Upper lobe of left lung (tissue), 6 donors: ENCODE data around the gene PCDHGA4. TPM values are rescaled to one million over a fixed set of nuclear protein-coding genes. Genes with fewer than 3 reads are reported as not detected.
"Not testable (repeated sequence)": the region's sequence is repeated elsewhere in the genome, so short reads cannot be mapped to it uniquely, and the experiment has no call there.

Experiments used
- ATAC-seq, 2 donors: fragments of 200-7000 bp; cut with Tn5 transposase; one replicate each; pipeline ENCODE4 v1.9.1; 2022; ENCODE audit warnings: mild to moderate bottlenecking in 2 of 2, moderate library complexity in 2 of 2; ENCODE audit not compliant: low FRiP score in 2 of 2
- DNase-seq, 2 donors: peaks; one replicate each; pipeline ENCODE4 v3.0.0-alpha.2; 2019 to 2020
- H3K27ac ChIP-seq, 4 donors: fragments of 200-600 bp; sonication (generic); one replicate each; pipeline ENCODE4 v1.5.1; 2016 to 2019
- H3K27me3 ChIP-seq, 4 donors: fragments of 200-600 bp; sonication (generic); one replicate each; pipeline ENCODE4 v1.5.1; 2017 to 2019
- H3K36me3 ChIP-seq, 4 donors: fragments of 200-600 bp; sonication (generic); one replicate each; pipeline ENCODE4 v1.5.1; 2016 to 2019
- H3K4me1 ChIP-seq, 4 donors: fragments of 200-600 bp; sonication (generic); one replicate each; pipeline ENCODE4 v1.5.1; 2018 to 2019
- H3K4me3 ChIP-seq, 4 donors: fragments of 200-600 bp; sonication (generic); one replicate each; pipeline ENCODE4 v1.5.1; 2017 to 2019; ENCODE audit warnings: mild to moderate bottlenecking in 2 of 4, moderate library complexity in 1 of 4
- H3K9me3 ChIP-seq, 4 donors: fragments of 200-600 bp; sonication (generic); one replicate each; pipeline ENCODE4 v1.5.1; 2018 to 2019
- EP300 ChIP-seq, 4 donors: sonication (generic); formaldehyde crosslinking; IDR thresholded peaks; one replicate each; pipeline ENCODE4 v1.5.1; 2017; ENCODE audit warnings: antibody characterized with exemption in 4 of 4, control low read depth in 2 of 4
- POLR2A ChIP-seq, 4 donors: fragments of 450-650 bp; IDR thresholded peaks; one replicate each; pipeline ENCODE4 v1.5.1; 2016 to 2017; ENCODE audit warnings: antibody characterized with exemption in 4 of 4, mild to moderate bottlenecking in 2 of 4
- POLR2AphosphoS5 ChIP-seq, 2 donors: sonication (generic); formaldehyde crosslinking; IDR thresholded peaks; one replicate each; pipeline ENCODE4 v1.5.1; 2017; ENCODE audit warnings: antibody characterized with exemption in 2 of 2
- WGBS, 2 donors: methylation state at CpG; one replicate each; pipeline ENCODE4 v1.1.5; 2017 to 2018; 5-methylcytosine and 5-hydroxymethylcytosine counted together
- total RNA-seq, 6 donors: library from RNA; depleted of rRNA in 4 of 6; stranded (reverse); fragments of >200 nt in 4 of 6; gene quantifications; one replicate each; pipeline versions ENCODE4 v1.1.0 to v1.2.1, GENCODE V29; 2016 to 2021
- TF ChIP-seq, protein P1 (sequence below), 6 experiments: fragments of 450-650 bp in 4 of 6; fragments of 200-600 bp in 2 of 6; sonication (generic) in 2 of 6; IDR thresholded peaks; one replicate each; pipeline ENCODE4 v1.5.1; 2016 to 2019; ENCODE audit warnings: antibody characterized with exemption in 6 of 6
- donor health status: DM: no; HTN: no; CAD: no; lungs with moderate emphysema.
- donor health status: DM: no; HTN: yes; CAD: no; lungs with severe emphysema.

The PCDHGA4 gene
- total RNA-seq, 6 donors from 2014 or later = 1.7 to 9.4 (median 2.8) TPM

DNA sequence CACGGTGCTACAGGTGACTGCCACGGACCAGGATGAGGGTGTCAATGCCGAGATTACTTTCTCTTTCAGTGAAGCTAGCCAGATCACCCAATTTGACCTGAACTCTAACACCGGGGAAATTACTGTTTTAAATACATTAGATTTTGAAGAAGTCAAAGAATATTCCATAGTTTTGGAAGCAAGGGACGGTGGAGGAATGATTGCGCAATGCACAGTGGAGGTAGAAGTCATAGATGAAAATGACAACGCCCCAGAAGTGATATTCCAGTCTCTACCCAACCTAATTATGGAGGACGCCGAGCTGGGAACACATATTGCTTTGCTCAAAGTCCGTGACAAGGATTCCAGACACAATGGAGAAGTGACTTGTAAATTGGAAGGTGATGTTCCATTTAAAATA is 33.8 kb downstream of the PCDHGA4 start:
- ATAC-seq (no peak), DNase-seq (no peak)
- Histone ChIP-seq H3K36me3 (no peaks in the 10 kb centered on the region), H3K4me3 (no peak overlapping the region), H3K9me3 (peaks cover 43 to 89% (median 78%) of the 10 kb centered on the region in 4 donors), H3K27me3 (no peaks in the 10 kb centered on the region), H3K4me1 (no peaks in the 10 kb centered on the region), H3K27ac (no peak overlapping the region)
- 44 to 50% methylated on average over 10 of the region's 10 CpGs for WGBS, 2 donors
- TF ChIP-seq POLR2AphosphoS5 (IDR thresholded peaks at IDR 0.05) (no peak), EP300 (IDR thresholded peaks at IDR 0.05) (no peak), POLR2A (IDR thresholded peaks at IDR 0.05) (no peak)
- TF ChIP-seq, protein P1, sequence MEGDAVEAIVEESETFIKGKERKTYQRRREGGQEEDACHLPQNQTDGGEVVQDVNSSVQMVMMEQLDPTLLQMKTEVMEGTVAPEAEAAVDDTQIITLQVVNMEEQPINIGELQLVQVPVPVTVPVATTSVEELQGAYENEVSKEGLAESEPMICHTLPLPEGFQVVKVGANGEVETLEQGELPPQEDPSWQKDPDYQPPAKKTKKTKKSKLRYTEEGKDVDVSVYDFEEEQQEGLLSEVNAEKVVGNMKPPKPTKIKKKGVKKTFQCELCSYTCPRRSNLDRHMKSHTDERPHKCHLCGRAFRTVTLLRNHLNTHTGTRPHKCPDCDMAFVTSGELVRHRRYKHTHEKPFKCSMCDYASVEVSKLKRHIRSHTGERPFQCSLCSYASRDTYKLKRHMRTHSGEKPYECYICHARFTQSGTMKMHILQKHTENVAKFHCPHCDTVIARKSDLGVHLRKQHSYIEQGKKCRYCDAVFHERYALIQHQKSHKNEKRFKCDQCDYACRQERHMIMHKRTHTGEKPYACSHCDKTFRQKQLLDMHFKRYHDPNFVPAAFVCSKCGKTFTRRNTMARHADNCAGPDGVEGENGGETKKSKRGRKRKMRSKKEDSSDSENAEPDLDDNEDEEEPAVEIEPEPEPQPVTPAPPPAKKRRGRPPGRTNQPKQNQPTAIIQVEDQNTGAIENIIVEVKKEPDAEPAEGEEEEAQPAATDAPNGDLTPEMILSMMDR (IDR thresholded peaks at IDR 0.05) = no peak

- ATAC-seq (peak in 1 of 2 donors; percentile 54), DNase-seq (no peak)
- 47% methylated on average over 24 to 69 of the region's 77 CpGs for WGBS, 2 donors
- no peak for TF ChIP-seq POLR2AphosphoS5 (IDR thresholded peaks at IDR 0.05)
- TF ChIP-seq EP300 (IDR thresholded peaks at IDR 0.05) = no peak
- no peak for TF ChIP-seq POLR2A (IDR thresholded peaks at IDR 0.05)
- TF ChIP-seq, protein P1 (IDR thresholded peaks at IDR 0.05) = no peak
- Histone ChIP-seq H3K4me3 (no peak overlapping the region), H3K27ac (no peak overlapping the region), H3K4me1 (no peaks in the 10 kb centered on the region), H3K36me3 (no peaks in the 10 kb centered on the region), H3K9me3 (peaks cover 43 to 89% (median 79%) of the 10 kb centered on the region in 4 donors), H3K27me3 (no peaks in the 10 kb centered on the region)
Measured at GRCh38 chr5:141389153-141390042, 34.6 kb downstream of the PCDHGA4 start.

GRCh38 chr5:141392429-141393198 is 37.8 kb downstream of the PCDHGA4 start, which contains the start of gene PCDHGA8:
TSS of gene PCDHGA8 (plus strand) at chr5:141392633. CDS start at chr5:141392814, 181 bp downstream.
- Histone ChIP-seq H3K4me3 (no peak within 1 kb of the TSS), H3K27ac (no peak within 1 kb of the TSS), H3K4me1 (no peaks in the 10 kb centered on the region), H3K36me3 (no peaks in the 10 kb centered on the region), H3K27me3 (no peaks in the 10 kb centered on the region), H3K9me3 (peaks cover 31 to 87% (median 77%) of the 10 kb centered on the region in 4 donors)
- TF ChIP-seq EP300 (IDR thresholded peaks at IDR 0.05) = no peak
- TF ChIP-seq, protein P1 (IDR thresholded peaks at IDR 0.05) = no peak
- no peak for TF ChIP-seq POLR2A (IDR thresholded peaks at IDR 0.05)
- no peak for TF ChIP-seq POLR2AphosphoS5 (IDR thresholded peaks at IDR 0.05)
- no peak for DNase-seq
- WGBS, 2 donors = 30 to 39% methylated on average over 27 to 37 of the region's 38 CpGs
- ATAC-seq = no peak

DNA sequence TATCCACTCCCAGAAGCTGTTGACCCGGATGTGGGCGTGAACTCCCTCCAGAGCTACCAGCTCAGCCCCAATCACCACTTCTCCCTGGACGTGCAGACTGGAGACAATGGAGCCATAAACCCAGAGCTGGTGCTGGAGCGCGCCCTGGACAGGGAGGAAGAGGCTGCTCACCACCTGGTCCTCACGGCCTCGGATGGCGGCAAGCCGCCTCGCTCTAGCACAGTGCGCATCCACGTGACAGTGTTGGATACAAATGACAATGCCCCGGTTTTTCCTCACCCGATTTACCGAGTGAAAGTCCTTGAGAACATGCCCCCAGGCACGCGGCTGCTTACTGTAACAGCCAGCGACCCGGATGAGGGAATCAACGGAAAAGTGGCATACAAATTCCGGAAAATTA is 38.4 kb downstream of the PCDHGA4 start:
- DNase-seq = no peak
- Histone ChIP-seq H3K4me3 (no peak overlapping the region), H3K27me3 (no peaks in the 10 kb centered on the region), H3K9me3 (peaks cover 30 to 88% (median 78%) of the 10 kb centered on the region in 4 donors), H3K27ac (no peak overlapping the region), H3K36me3 (no peaks in the 10 kb centered on the region), H3K4me1 (no peaks in the 10 kb centered on the region)
- TF ChIP-seq POLR2AphosphoS5 (IDR thresholded peaks at IDR 0.05) = no peak
- no peak for ATAC-seq
- WGBS, 2 donors = 35 to 44% methylated on average over 16 to 19 of the region's 21 CpGs

DNA sequence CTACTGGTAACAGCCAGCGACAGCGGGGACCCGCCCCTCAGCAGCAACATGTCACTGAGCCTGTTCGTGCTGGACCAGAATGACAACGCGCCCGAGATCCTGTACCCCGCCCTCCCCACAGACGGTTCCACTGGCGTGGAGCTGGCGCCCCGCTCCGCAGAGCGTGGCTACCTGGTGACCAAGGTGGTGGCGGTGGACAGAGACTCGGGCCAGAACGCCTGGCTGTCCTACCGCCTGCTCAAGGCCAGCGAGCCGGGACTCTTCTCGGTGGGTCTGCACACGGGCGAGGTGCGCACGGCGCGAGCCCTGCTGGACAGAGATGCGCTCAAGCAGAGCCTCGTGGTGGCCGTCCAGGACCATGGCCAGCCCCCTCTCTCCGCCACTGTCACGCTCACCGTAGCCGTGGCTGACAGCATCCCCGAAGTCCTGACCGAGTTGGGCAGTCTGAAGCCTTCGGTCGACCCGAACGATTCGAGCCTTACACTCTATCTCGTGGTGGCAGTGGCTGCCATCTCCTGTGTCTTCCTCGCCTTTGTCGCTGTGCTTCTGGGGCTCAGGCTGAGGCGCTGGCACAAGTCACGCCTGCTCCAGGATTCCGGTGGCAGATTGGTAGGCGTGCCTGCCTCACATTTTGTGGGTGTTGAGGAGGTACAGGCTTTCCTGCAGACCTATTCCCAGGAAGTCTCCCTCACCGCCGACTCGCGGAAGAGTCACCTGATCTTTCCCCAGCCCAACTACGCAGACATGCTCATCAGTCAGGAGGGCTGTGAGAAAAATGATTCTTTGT is 39.8 kb downstream of the PCDHGA4 start:
- 35 to 36% methylated on average over 17 to 32 of the region's 53 CpGs for WGBS, 2 donors
- H3K9me3 ChIP-seq = peaks cover 28 to 87% (median 78%) of the 10 kb centered on the region in 4 donors

More for the DNA sequence above, 39.8 kb downstream of the PCDHGA4 start:
- H3K27me3 ChIP-seq, H3K27ac ChIP-seq, ATAC-seq, H3K4me3 ChIP-seq, H3K36me3 ChIP-seq, H3K4me1 ChIP-seq: not testable (repeated sequence)
- peak in 1 of 2 donors; percentile 68 for DNase-seq
